SKM-1 treated with dmso at 0.1 percent for 144 hours (cell line): ENCODE results near the gene SH3BGRL2.

Source experiments
- DNase-seq: peaks from one replicate; lab custom pipeline; 2025; ENCODE audit not compliant: unreplicated experiment; lab: John Stamatoyannopoulos, UW

The SH3BGRL2 gene

DNA sequence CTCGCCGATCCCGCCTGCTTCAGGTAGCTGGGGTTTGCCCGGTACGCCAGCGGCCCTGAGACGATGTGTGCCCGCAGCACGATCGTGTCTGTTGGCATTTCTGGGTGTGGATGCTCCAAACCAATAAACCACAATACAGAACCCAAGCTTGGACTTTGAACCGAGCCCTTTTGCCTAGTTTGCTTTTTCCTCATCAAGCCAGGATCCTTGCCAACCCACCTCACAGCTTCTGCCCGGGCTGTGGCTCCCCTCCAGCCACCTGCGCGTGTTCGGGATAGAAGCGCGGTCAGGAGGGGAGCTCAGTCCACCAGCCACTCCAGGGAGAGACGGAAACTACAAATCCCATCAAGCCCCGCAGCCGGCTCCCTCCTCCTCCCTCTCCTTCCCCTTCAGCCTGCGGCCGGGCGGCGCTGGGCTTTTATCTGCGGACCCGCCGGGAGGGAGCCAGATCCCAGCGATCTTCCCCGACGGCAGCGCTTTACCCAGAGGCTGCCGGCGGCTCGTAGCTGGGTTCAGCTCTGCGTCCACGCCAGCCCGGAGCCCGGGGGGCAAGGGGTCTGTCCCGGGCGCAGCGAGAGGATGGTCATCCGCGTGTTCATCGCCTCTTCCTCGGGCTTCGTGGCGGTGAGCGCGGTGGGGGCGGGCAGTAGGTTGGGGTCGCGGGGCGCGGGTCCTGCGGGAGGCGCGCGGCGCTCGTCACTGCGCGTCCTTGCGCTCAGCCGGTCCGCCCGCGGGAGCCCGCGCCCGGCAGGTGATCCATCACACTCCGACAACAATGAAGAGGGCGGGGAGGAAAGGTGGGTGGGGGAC, at the start of gene SH3BGRL2:
Gene SH3BGRL2 (plus strand): TSS at position 447 of the 810 bp plus-strand sequence. CDS start 133 bp downstream, at position 580.
- peak; percentile 77 for DNase-seq

DNA sequence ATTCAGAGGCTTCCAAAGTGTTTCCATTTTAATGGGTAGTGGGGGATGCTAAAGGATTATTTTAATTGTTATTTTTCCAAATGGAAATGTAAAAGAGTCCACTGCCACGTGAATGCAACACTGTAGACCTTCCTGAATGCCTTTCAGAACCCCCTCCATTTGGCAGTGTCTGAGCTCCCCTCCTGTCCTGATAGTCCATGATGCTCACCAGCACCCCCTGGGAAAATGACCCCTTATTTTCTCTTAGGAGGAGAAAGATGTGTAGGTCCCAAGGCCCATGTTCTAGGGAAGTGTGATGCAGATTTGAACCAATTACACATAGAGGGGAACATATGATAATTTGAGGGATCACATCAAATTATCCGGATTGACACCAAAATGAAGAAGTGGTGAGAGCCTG, 46.8 kb upstream of the SH3BGRL2 start:
- DNase-seq: no peak

GRCh38 chr6:79586548-79586947, 44.6 kb upstream of the SH3BGRL2 start:
- peak; percentile 31 for DNase-seq

GRCh38 chr6:79589701-79590100, 41.4 kb upstream of the SH3BGRL2 start:
- no peak for DNase-seq

DNA sequence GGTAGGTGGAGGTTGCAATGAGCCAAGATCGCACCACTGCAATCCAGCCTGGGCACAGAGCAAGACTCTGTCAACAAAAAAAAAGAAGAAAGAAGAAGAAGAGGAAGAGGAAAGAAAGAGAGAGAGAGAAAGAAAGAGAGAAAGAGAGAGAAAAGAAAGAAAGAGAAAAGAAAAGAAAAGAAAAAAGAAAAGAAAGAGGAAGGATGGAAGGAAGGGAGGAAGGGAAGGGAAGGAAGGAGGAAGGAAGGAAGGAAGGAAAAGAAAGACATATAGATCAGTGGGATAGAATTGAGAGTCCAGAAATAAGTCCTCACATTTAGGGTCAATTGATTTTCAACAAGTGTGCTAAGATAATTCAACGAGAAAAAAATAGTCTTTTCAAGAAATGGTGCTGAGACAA, 34.0 kb upstream of the SH3BGRL2 start:
- no peak for DNase-seq

DNA sequence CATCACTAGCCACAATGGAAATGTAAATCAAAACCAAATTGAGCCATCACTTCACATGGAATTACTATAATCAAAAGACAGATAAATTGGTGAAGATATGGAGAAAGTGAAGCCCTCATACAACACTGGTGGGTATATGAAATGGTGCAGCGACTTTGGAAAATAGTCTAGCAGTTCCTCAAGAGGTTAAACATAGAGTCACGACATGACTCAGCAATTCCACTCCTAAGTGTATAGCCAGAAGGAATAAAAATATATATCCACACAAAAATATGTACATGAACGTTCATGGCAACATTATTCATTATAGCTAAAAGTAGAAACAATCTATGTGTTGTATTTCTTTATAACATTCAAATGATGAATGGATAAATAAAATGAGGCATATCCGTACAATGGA, 33.1 kb upstream of the SH3BGRL2 start:
- no peak for DNase-seq

GRCh38 chr6:79599725-79600259, 31.3 kb upstream of the SH3BGRL2 start:
- DNase-seq: no peak

DNA sequence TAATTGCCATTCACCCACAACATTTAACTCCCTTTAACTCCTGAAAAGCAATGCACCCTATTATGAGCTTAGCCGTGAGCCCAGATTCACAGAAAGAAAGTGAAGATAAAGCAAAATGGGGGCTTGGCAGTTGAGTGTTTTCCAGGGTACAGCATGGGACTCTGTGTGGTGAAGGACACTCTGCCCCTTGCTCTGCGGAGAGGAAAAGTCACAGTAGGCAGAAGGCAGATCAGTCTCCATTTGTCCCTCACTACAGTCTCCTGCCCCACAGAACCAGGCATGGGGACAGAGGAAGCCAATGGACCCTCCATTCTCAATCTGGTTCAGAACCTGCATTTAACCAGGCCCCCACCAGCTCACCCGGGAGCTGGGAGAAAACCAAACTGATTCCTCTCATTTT, 30.8 kb upstream of the SH3BGRL2 start:
- DNase-seq: no peak

DNA sequence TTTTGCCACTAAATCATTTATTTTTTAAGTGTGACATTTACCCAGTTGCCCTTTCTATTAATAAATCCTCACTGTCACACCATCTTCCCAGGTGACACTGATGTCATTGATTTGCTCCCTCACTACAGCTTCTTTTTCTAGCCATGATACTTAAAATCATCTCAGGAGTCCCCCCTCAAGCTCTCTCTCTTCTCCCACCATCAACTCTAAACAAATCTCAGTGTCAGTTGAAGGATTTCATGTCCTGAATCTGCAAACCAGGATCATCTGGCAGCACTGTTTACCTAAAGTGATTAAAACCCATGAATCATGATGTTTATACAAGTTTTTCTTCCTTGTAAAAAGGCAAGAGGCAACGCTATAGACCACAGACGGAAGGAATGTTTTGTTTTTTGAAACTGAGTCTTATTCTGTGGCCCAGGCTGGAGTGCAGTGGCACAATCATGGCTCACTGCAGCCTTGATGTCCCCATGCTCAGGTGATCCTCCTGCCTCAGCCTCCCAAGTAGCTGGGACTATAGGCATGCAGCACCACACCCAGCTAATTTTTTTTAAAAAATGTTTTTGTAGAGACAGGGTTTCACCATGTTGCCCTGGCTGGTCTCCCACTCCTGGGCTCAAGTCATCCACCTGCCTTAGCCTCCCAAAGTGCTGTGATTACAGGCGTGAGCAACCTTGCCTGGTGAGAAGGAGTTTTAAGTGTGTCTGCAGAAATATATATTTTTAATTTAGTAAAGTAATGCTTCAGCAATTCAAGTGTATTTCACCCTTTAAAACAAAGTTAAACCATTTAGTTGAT, 30.1 kb upstream of the SH3BGRL2 start:
- no peak for DNase-seq

DNA sequence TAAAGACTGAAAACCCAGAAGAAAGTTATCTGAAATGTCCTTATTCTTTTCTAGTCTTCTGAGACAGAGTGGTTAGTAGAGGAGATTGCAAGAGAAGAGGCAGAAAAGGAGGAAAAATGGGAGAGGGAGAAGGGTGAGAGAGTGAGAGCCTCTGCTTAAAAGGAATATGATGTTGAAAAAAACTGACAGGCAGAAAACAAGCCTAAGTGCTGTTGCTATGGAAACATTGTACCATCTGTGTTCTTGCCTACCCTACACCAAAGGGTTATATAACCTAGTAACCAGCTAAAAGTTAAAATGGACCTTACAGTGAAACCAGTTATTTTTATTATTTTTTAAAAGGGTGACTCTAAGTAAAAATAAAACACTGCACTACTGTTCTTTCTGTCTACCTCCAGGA, 28.3 kb upstream of the SH3BGRL2 start:
- no peak for DNase-seq

DNA sequence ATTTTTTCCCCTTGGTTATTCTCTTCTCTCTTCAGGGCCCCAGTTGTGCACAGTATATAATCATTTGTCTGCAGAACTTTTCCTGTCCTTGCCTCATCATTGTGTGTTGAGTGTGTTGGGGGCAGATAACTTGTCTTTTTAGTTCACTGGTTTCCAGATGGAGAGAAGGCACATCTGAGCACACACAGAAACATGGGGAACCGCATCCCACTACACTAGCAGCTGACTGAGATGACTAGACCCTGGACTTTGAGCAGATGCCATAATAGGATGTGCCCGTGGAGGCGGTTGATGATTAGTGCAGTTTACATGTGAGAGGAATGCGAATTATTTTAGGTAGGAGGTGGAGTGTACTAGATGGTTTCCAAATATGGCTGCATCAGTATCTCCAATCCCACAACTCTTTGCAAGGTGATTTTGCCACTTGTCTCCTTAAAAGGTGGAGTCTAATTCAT, 26.5 kb upstream of the SH3BGRL2 start:
- DNase-seq: no peak

GRCh38 chr6:79605061-79605460, 26.1 kb upstream of the SH3BGRL2 start:
- DNase-seq: no peak

DNA sequence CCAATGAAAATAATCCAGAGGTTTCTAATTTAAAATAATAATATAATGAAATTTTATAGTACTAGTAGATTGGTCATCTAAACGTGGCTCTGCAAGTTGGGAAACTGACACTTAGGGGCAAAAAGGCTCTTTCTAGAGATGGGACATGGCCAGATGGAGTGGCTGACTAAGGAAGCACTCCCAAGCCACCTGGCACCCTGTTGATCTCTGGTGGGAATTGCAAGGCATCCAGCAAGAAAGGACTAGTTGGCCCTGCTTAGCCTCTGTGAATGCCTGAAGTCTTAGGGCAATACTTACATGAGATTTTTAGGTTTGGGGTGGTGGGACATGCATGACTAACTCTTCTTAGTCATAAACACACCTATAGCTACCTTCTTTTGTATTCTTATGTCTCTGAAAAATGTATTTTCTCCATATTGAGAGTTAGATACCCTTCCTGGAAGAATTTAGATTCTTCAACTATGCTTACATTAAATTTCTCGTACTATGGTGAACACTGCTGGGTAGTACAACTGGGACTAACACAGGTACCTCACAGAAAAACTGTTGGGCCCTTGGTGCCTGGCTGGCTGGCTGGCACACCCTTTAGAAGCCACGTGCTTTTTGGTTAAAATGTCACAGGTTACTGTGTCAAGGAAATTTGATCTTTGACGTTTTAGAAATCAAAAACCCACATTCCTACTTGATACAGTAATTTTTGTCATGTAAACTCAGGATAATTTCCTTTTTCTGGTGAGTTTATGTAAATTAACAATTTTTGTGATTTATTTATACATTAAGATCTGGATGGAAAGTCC, 25.0 kb upstream of the SH3BGRL2 start:
- no peak for DNase-seq

GRCh38 chr6:79607000-79607399, 24.1 kb upstream of the SH3BGRL2 start:
- no peak for DNase-seq

GRCh38 chr6:79608334-79609224, 22.6 kb upstream of the SH3BGRL2 start:
- no peak for DNase-seq

- no peak for DNase-seq
These were observed 21.9 kb upstream of the SH3BGRL2 start for GRCh38 chr6:79609225-79609595.

DNA sequence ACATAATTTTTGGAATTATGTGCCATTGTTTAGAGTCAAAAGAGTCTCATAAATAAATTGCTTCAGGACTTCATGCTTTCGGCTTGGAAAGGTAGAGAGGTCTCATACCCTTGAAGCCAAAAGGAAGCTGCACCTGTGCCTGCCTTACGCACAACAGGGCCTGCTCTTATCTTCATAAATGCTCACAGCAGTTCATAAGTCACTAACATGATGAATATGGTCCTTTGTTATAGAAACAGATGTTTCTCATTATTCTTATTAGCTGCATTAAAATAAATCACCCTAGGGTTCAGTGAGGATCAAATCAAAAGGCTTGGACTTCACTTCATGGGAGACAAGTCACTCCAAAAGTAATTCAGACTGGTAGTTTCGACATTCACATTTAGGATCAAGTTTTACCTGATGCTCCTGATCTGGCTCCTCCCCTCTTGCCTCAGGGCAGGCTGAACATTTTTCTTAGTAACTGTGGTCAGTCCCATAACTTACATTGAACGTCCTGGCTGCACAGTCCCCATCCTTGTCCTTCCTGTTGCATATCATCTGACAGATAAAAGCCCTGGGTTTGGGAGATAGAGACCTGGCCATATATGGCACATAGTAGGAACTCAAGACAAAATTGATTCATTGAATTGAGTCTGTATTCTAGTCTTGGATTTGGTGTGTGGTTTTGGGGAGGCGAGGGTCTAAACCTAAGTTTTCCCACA, 20.7 kb upstream of the SH3BGRL2 start:
- DNase-seq: no peak

- DNase-seq: no peak
These were observed 18.7 kb upstream of the SH3BGRL2 start for GRCh38 chr6:79612457-79612856.

DNA sequence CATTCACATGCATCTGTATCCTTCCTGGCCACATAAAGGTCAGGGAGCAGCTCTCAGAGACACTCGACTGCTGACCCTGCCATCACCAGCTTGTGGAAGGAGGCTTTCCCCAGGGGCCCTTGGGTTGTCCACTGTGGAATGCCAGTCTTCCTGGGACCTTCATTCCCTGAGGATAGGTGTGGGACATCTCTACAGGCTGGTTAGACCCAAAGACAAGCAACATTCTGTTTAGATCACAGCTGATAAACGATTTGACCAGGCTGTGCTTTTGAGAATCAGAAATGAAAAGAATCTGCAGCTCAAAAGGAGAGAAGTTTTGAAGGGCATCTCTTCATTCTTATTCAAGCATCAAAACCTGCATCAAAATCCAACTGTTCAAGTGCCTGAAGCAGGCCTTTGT, 18.2 kb upstream of the SH3BGRL2 start:
- no peak for DNase-seq

DNA sequence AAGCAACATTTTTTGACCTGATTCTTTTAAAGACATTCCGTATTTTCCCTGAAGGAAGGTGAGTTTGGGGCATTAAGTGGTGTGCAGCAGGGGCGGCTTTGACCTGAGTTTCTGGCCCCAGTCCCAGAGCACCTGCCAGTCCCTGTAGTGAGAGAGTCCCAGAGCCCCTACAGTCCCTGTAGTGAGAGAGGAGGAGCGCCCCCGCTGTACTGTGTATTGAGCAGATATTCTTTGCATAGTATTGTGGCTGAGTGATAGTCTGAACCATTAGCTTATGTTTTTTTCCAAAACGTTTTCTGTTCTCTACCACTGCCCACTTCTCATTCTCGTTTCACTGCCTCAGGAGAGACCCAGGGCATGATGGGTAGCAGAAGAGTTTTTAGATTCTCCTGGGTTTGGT, 17.2 kb upstream of the SH3BGRL2 start:
- DNase-seq: no peak
